K562 (cell line): ENCODE measurements around the gene GALNT17. TPM values are rescaled to one million over a fixed set of nuclear protein-coding genes. Genes with fewer than 3 reads are reported as not detected.

Experiments used
- ATAC-seq: fragments of 200-7000 bp; cut with Tn5 transposase; 3 replicates; pipeline ENCODE4 v1.9.1; 2020; ENCODE audit warnings: moderate library complexity
- BruUV-seq: library from RNA; stranded (reverse); fragments of 400-500 nt; replicated peaks from 2 replicates; lab custom pipeline; 2021; lab: Mats Ljungman, UMichigan
- CTCF ChIA-PET: fragments of 300-600 bp; formaldehyde crosslinking; extraction: SDS; loops from one replicate; lab custom pipeline; 2021; ENCODE audit warnings: low intra/inter-chr PET ratio; lab: Yijun Ruan, JAX
- POLR2A ChIA-PET: fragments of 300-600, 350-650 bp; sonication (Branson Sonifier 250); formaldehyde crosslinking; extraction: SDS; loops from one replicate; lab custom pipeline; 2021; ENCODE audit warnings: antibody characterized with exemption, inconsistent platforms; lab: Yijun Ruan, JAX
- DNase-seq, 4 experiments: peaks; one replicate each; pipeline versions ENCODE4 v3.0.0 to v3.0.0-alpha.2; 2011 to 2018; ENCODE audit warnings: low spot score in 3 of 4, mixed read lengths in 3 of 4; ENCODE audit errors: extremely low read depth in 1 of 4
- FAIRE-seq: peaks from 2 replicates; lab custom pipeline; 2011; peaks lifted over from hg19 to GRCh38; lab: Jason Lieb, UNC
- H2AFZ ChIP-seq: 2 replicates; pipeline ENCODE4 v1.6.0; 2011; ENCODE audit warnings: low read depth, low read length, control low read depth, inconsistent platforms
- H3K27ac ChIP-seq: fragments of 200-600 bp; 3 replicates; pipeline ENCODE4 v1.8.0; 2011; ENCODE audit warnings: low read depth, mild to moderate bottlenecking, control low read depth, inconsistent platforms, low read length, moderate library complexity, mixed read lengths; ENCODE audit errors: extremely low read depth
- H3K27me3 ChIP-seq, 2 experiments: fragments of 300-600 bp in 1 of 2; 2 replicates in 1 of 2; 3 replicates in 1 of 2; pipeline versions ENCODE4 v1.6.0 to v1.8.0; 2011; ENCODE audit warnings: inconsistent platforms in 2 of 2, low read length in 2 of 2, mild to moderate bottlenecking in 1 of 2, mixed read lengths in 1 of 2, moderate library complexity in 1 of 2; ENCODE audit not compliant: control insufficient read depth in 2 of 2, insufficient read depth in 2 of 2
- H3K36me3 ChIP-seq: fragments of 300-600 bp; 3 replicates; pipeline ENCODE4 v1.8.0; 2011; ENCODE audit warnings: mild to moderate bottlenecking, low read length, inconsistent platforms; ENCODE audit not compliant: control insufficient read depth, insufficient read depth
- H3K4me1 ChIP-seq, 2 experiments: fragments of 200-600 bp in 1 of 2; replicated peaks in 1 of 2; 2 replicates in 1 of 2; 3 replicates in 1 of 2; pipeline versions ENCODE4 v1.5.1 to v1.8.0; 2011; ENCODE audit warnings: inconsistent platforms in 2 of 2, low read length in 2 of 2, mild to moderate bottlenecking in 1 of 2, mixed read lengths in 1 of 2, moderate library complexity in 1 of 2; ENCODE audit not compliant: control insufficient read depth in 2 of 2, insufficient read depth in 2 of 2
- H3K4me2 ChIP-seq: 2 replicates; pipeline ENCODE4 v1.6.1; 2011; ENCODE audit warnings: low read length, control low read depth, inconsistent platforms, mixed read lengths; ENCODE audit not compliant: insufficient read depth
- H3K4me3 ChIP-seq: fragments of 200-600 bp; sonication (generic), shearing (Covaris generic); 2 replicates; pipeline ENCODE4 v1.5.1; 2016; ENCODE audit warnings: control low read depth, inconsistent platforms
- H3K79me2 ChIP-seq: fragments of 200-600 bp; 3 replicates; pipeline ENCODE4 v1.8.0; 2011; ENCODE audit warnings: low read length, inconsistent platforms; ENCODE audit not compliant: control insufficient read depth, insufficient read depth
- H3K9ac ChIP-seq, 2 experiments: 2 replicates each; pipeline versions ENCODE4 v1.6.0 to v1.6.1; 2011; ENCODE audit warnings: low read depth in 2 of 2, low read length in 2 of 2, control low read depth in 1 of 2, inconsistent platforms in 1 of 2, mild to moderate bottlenecking in 1 of 2, mixed read lengths in 1 of 2; ENCODE audit not compliant: insufficient read depth in 1 of 2
- H3K9me1 ChIP-seq: one replicate; pipeline ENCODE4 v1.6.0; 2011; ENCODE audit warnings: inconsistent platforms, mild to moderate bottlenecking, low read length, moderate library complexity; ENCODE audit not compliant: control insufficient read depth, insufficient read depth
- H3K9me3 ChIP-seq: replicated peaks from 2 replicates; pipeline ENCODE4 v1.5.1; 2011; ENCODE audit warnings: low read depth, low read length, inconsistent platforms; ENCODE audit not compliant: control insufficient read depth, insufficient read depth
- H4K20me1 ChIP-seq: replicated peaks from 2 replicates; pipeline ENCODE4 v1.6.1; 2011; ENCODE audit warnings: low read length, inconsistent platforms, mixed read lengths; ENCODE audit not compliant: control insufficient read depth, insufficient read depth
- CC2D1A ChIP-seq: fragments of 450-650 bp; IDR thresholded peaks from 2 replicates; pipeline ENCODE4 v1.6.1; 2017; ENCODE audit warnings: mild to moderate bottlenecking
- DNMT1 ChIP-seq: fragments of 450-650 bp; IDR thresholded peaks from 2 replicates; pipeline ENCODE4 v1.6.1; 2016; ENCODE audit warnings: antibody characterized with exemption, mild to moderate bottlenecking
- E2F5 ChIP-seq: sonication (generic); formaldehyde crosslinking; IDR thresholded peaks from 2 replicates; pipeline ENCODE4 v1.8.0; 2022; ENCODE audit warnings: mild to moderate bottlenecking, missing genetic modification reagents
- GTF2E2 ChIP-seq: fragments of 200-800 bp; sonication (Bioruptor generic); IDR thresholded peaks from 2 replicates; pipeline ENCODE4 v1.6.1; 2016; ENCODE audit warnings: missing genetic modification characterization, missing compliant biosample characterization
- KAT2B ChIP-seq: IDR thresholded peaks from one replicate; pipeline ENCODE4 v1.6.1; 2012; ENCODE audit warnings: low read depth, mild to moderate bottlenecking, control low read depth, inconsistent platforms, low read length, moderate library complexity
- MAFK ChIP-seq: IDR thresholded peaks from 2 replicates; pipeline ENCODE4 v1.6.1; 2011; ENCODE audit warnings: low read length, improper control_type of control experiment
- MTA2 ChIP-seq: fragments of 450-650 bp; IDR thresholded peaks from 2 replicates; pipeline ENCODE4 v1.6.1; 2016; ENCODE audit warnings: low read depth
- MTF1 ChIP-seq: fragments of 250-450 bp; sonication (Bioruptor Pico); IDR thresholded peaks from 2 replicates; pipeline ENCODE4 v1.9.0; 2021; ENCODE audit warnings: moderate library complexity, mild to moderate bottlenecking, inconsistent platforms, borderline replicate concordance
- PATZ1 ChIP-seq: fragments of 250-450 bp; sonication (Bioruptor Pico); IDR thresholded peaks from 2 replicates; pipeline ENCODE4 v1.5.0; 2020; ENCODE audit warnings: mild to moderate bottlenecking, borderline replicate concordance
- POLR3G ChIP-seq: IDR thresholded peaks from 2 replicates; pipeline ENCODE4 v1.6.1; 2011; ENCODE audit not compliant: insufficient read length, insufficient replicate concordance; ENCODE audit errors: extremely low read depth
- STAG1 ChIP-seq: sonication (generic); formaldehyde crosslinking; IDR thresholded peaks from 2 replicates; pipeline ENCODE4 v1.5.0; 2020; ENCODE audit warnings: missing genetic modification reagents, borderline replicate concordance
- TAF9B ChIP-seq: fragments of 450-650 bp; IDR thresholded peaks from 2 replicates; pipeline ENCODE4 v1.6.1; 2018; ENCODE audit warnings: mild to moderate bottlenecking; ENCODE audit not compliant: partially characterized antibody
- TRIM24 ChIP-seq, 2 experiments: fragments of 450-650 bp; IDR thresholded peaks; 2 replicates each; pipeline ENCODE4 v1.6.1; 2016
- ZKSCAN3 ChIP-seq: fragments of 250-450 bp; sonication (Bioruptor Pico); IDR thresholded peaks from 2 replicates; pipeline ENCODE4 v1.4.0; 2020
- ZKSCAN8 ChIP-seq: fragments of 200-800 bp; sonication (Bioruptor generic); IDR thresholded peaks from 2 replicates; pipeline ENCODE4 v1.6.1; 2016; ENCODE audit warnings: missing genetic modification characterization, missing compliant biosample characterization
- WGBS: fragments of 100-300 bp; shearing (Covaris generic); methylation state at CpG from one replicate; pipeline ENCODE4 v1.1.6; 2016; ENCODE audit warnings: low coverage, mixed read lengths; ENCODE audit not compliant: insufficient coverage; ENCODE audit errors: missing lambda C conversion rate; 5-methylcytosine and 5-hydroxymethylcytosine counted together
- in situ Hi-C: fragments of 300-500 bp; cut with MboI; formaldehyde crosslinking; loops from 4 replicates; pipeline ENCODE4 v1.15.0; 2018; ENCODE audit warnings: inconsistent platforms, mixed read lengths
- intact Hi-C: fragments of 100-400 bp; cut with micrococcal nuclease; formaldehyde crosslinking; loops from 2 replicates; pipeline ENCODE4 v1.14.2; 2022
- polyA plus RNA-seq, 8 experiments: library from polyadenylated mRNA; depleted of rRNA in 4 of 8; stranded (reverse) in 5 of 8; unstranded in 3 of 8; fragments of >200 nt; fragmentation: Nextera tagmentation in 2 of 8; fragmentation: Illumina TruSeq in 1 of 8; extraction: Ambion mirVana in 2 of 8; extraction: Trizol in 1 of 8; gene quantifications; 2 replicates each; pipeline versions ENCODE4 v1.2.1 to v1.2.3, GENCODE V29; 2011 to 2014; ENCODE audit warnings: inconsistent platforms in 1 of 8, missing spikeins in 1 of 8
- total RNA-seq, 7 experiments: library from RNA; depleted of rRNA in 6 of 7; stranded (reverse); fragments of >200 nt in 6 of 7; fragmentation: Illumina TruSeq in 2 of 7; extraction: Trizol in 2 of 7; gene quantifications; 2 replicates each; pipeline versions ENCODE4 v1.2.1 to v1.2.3, GENCODE V29; 2011 to 2021; ENCODE audit warnings: low replicate concordance in 1 of 7

Gene GALNT17
- total and polyA plus RNA-seq, 9 of the 15 experiments (the other 6 are each of a cell fraction or from before 2014, with no cell fraction given) = not detected

- intact Hi-C loops = no loop called here
- no peak overlapping the region for H3K27ac ChIP-seq
- H3K4me3 ChIP-seq = no peak overlapping the region
- H3K27me3 ChIP-seq = peaks cover 0 to 9% of the 10 kb centered on the region in 2 experiments; a peak in 2 of 5 replicates
- ATAC-seq = no peak
- H3K36me3 ChIP-seq = no peaks in the 10 kb centered on the region
- H3K9me1 ChIP-seq = no peaks in the 10 kb centered on the region
- no peak for FAIRE-seq
- H3K79me2 ChIP-seq = no peaks in the 10 kb centered on the region
- no peaks in the 10 kb centered on the region for H3K9me3 ChIP-seq
- no peak for DNase-seq
- no peaks in the 10 kb centered on the region for H3K4me1 ChIP-seq
- under 1% methylated on average over 9 of the region's 9 CpGs for WGBS
- ChIA-PET POLR2A (no interaction called here), CTCF (no interaction called here)
- no peak overlapping the region for H3K9ac ChIP-seq
- no peak overlapping the region for H2AFZ ChIP-seq
- no TSS peak for BruUV-seq
- H3K4me2 ChIP-seq = no peak overlapping the region
- TF ChIP-seq ZKSCAN3 (CRISPR knock-in tag) = no peak
- TF ChIP-seq CC2D1A = no peak
- no peak for TF ChIP-seq E2F5
- no peak for TF ChIP-seq TRIM24 (IDR thresholded peaks at IDR 0.05)
- no peak for TF ChIP-seq PATZ1 (CRISPR knock-in tag)
- TF ChIP-seq MAFK = no peak
- no peak for TF ChIP-seq KAT2B
- TF ChIP-seq ZKSCAN8 (CRISPR knock-in tag) = no peak
- TF ChIP-seq DNMT1 = no peak
- TF ChIP-seq MTA2 = no peak
- no peak for TF ChIP-seq MTF1
- no peak for TF ChIP-seq TAF9B
- no peak for TF ChIP-seq POLR3G
- no peak for TF ChIP-seq GTF2E2 (tag)
- TF ChIP-seq STAG1 (CRISPR knock-in tag) = no peak
- in situ Hi-C loops = no loop called here
- no peaks in the 10 kb centered on the region for H4K20me1 ChIP-seq
Measured at GRCh38 chr7:71461572-71461971, 329.6 kb downstream of the GALNT17 start.
